Mesenchymal stem cell (in vitro differentiated cells and primary cell): ENCODE measurements around the gene NDOR1.

Experiments
- DNase-seq: peaks from one replicate; pipeline ENCODE4 v3.0.0-alpha.2; 2013
- H2AFZ ChIP-seq: one replicate; pipeline ENCODE4 v1.6.1; 2013; ENCODE audit warnings: low read depth, mild to moderate bottlenecking, control low read depth, inconsistent platforms, low read length, moderate library complexity
- H2AK5ac ChIP-seq: 2 replicates; pipeline ENCODE4 v1.6.1; 2013; ENCODE audit warnings: low read length, moderate library complexity, mild to moderate bottlenecking, inconsistent platforms; ENCODE audit not compliant: severe bottlenecking
- H2BK120ac ChIP-seq: one replicate; pipeline ENCODE4 v1.6.1; 2013; ENCODE audit warnings: low read depth, mild to moderate bottlenecking, inconsistent platforms, low read length, moderate library complexity
- H2BK12ac ChIP-seq, 2 experiments: one replicate each; pipeline ENCODE4 v1.6.1; 2013; ENCODE audit warnings: inconsistent platforms in 2 of 2, low read length in 2 of 2, mild to moderate bottlenecking in 2 of 2, moderate library complexity in 2 of 2, control low read depth in 1 of 2
- H2BK15ac ChIP-seq: one replicate; pipeline ENCODE4 v1.6.1; 2013; ENCODE audit warnings: mild to moderate bottlenecking, low read depth, inconsistent platforms; ENCODE audit not compliant: poor library complexity, severe bottlenecking
- H2BK5ac ChIP-seq: 2 replicates; pipeline ENCODE4 v1.6.1; 2013; ENCODE audit warnings: low read depth, mild to moderate bottlenecking, low read length, control low read depth, inconsistent platforms; ENCODE audit not compliant: poor library complexity, severe bottlenecking
- H3K14ac ChIP-seq, 2 experiments: one replicate each; pipeline ENCODE4 v1.6.1; 2013; ENCODE audit warnings: inconsistent platforms in 2 of 2, low read length in 2 of 2, control low read depth in 1 of 2, mild to moderate bottlenecking in 1 of 2, moderate library complexity in 1 of 2
- H3K18ac ChIP-seq, 2 experiments: one replicate each; pipeline ENCODE4 v1.6.1; 2013; ENCODE audit warnings: inconsistent platforms in 2 of 2, low read length in 2 of 2, control low read depth in 1 of 2, low read depth in 1 of 2, mild to moderate bottlenecking in 1 of 2
- H3K23ac ChIP-seq, 2 experiments: one replicate each; pipeline ENCODE4 v1.6.1; 2013; ENCODE audit warnings: inconsistent platforms in 2 of 2, low read length in 2 of 2, mild to moderate bottlenecking in 2 of 2, moderate library complexity in 2 of 2, control low read depth in 1 of 2
- H3K27ac ChIP-seq: 2 replicates; pipeline ENCODE4 v1.5.1; 2013; ENCODE audit warnings: mild to moderate bottlenecking, moderate library complexity, low read length, control low read depth, inconsistent platforms; ENCODE audit not compliant: poor library complexity, severe bottlenecking
- H3K27me3 ChIP-seq, 2 experiments: 2 replicates each; pipeline versions ENCODE4 v1.6.1 to v1.7.0; 2013; ENCODE audit warnings: low read length in 2 of 2, mild to moderate bottlenecking in 2 of 2, moderate library complexity in 2 of 2, control low read depth in 1 of 2, inconsistent platforms in 1 of 2; ENCODE audit not compliant: control insufficient read depth in 1 of 2, insufficient read depth in 1 of 2
- H3K36me3 ChIP-seq, 2 experiments: 2 replicates each; pipeline versions ENCODE4 v1.6.1 to v1.7.0; 2013; ENCODE audit warnings: low read length in 2 of 2, control low read depth in 1 of 2, inconsistent platforms in 1 of 2, low read depth in 1 of 2, mild to moderate bottlenecking in 1 of 2; ENCODE audit not compliant: insufficient read depth in 2 of 2, control insufficient read depth in 1 of 2
- H3K4ac ChIP-seq, 2 experiments: one replicate each; pipeline ENCODE4 v1.6.1; 2013; ENCODE audit warnings: inconsistent platforms in 2 of 2, low read length in 2 of 2, mild to moderate bottlenecking in 2 of 2, moderate library complexity in 2 of 2, control low read depth in 1 of 2, low read depth in 1 of 2
- H3K4me1 ChIP-seq: 2 replicates; pipeline ENCODE4 v1.6.1; 2013; ENCODE audit warnings: low read depth, low read length, control low read depth; ENCODE audit not compliant: control insufficient read depth, insufficient read depth
- H3K4me2 ChIP-seq: 2 replicates; pipeline ENCODE4 v1.6.1; 2013; ENCODE audit warnings: low read length, mild to moderate bottlenecking, inconsistent platforms; ENCODE audit not compliant: poor library complexity, severe bottlenecking
- H3K4me3 ChIP-seq, 2 experiments: 2 replicates each; pipeline versions ENCODE4 v1.5.1 to v1.7.0; 2013; ENCODE audit warnings: low read length in 2 of 2, mild to moderate bottlenecking in 2 of 2, control low read depth in 1 of 2, low read depth in 1 of 2; ENCODE audit not compliant: insufficient read depth in 1 of 2
- H3K79me1 ChIP-seq: replicated peaks from 2 replicates; pipeline ENCODE4 v1.6.1; 2013; ENCODE audit warnings: mild to moderate bottlenecking, control low read depth, low read length, inconsistent platforms; ENCODE audit not compliant: poor library complexity, severe bottlenecking
- H3K9ac ChIP-seq: 2 replicates; pipeline ENCODE4 v1.7.0; 2013; ENCODE audit warnings: mild to moderate bottlenecking, low read length, moderate library complexity
- H3K9me3 ChIP-seq: 2 replicates; pipeline ENCODE4 v1.7.0; 2013; ENCODE audit warnings: mild to moderate bottlenecking, low read length; ENCODE audit not compliant: control insufficient read depth
- H4K8ac ChIP-seq: one replicate; pipeline ENCODE4 v1.6.1; 2013; ENCODE audit warnings: inconsistent platforms, mild to moderate bottlenecking, low read length, moderate library complexity
- H4K91ac ChIP-seq: one replicate; pipeline ENCODE4 v1.6.1; 2013; ENCODE audit warnings: mild to moderate bottlenecking, low read length, inconsistent platforms
- WGBS: methylation state at CpG from one replicate; pipeline ENCODE4 v1.1.7; 2013; ENCODE audit warnings: mixed read lengths; 5-methylcytosine and 5-hydroxymethylcytosine counted together

The NDOR1 gene

DNA sequence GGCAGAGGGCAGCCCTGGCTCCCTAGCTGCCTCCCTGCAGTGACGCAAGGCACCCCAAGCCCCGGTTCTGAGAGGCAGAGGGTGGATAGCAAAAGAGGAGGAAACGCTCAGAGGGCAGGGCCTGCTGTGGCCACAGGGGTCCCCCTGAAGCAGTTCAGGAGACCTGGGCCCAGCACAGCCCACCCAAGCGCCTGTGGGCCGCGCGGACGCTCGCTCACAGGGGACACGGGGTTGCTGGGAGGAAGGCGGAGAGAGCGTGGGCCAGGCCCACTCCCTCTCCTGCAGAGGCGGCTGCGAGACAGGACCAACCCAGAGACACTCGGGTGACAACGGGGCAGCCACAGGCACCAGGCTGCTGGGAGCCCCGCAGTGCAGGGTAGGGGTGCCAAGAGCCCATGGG, 25.7 kb upstream of the NDOR1 start:
- no peak overlapping the region for H2BK5ac ChIP-seq
- H2BK15ac ChIP-seq, result no peak overlapping the region
- peaks cover 7% of the 10 kb centered on the region for H3K4me1 ChIP-seq
- no peak overlapping the region for H3K27ac ChIP-seq
- no peak overlapping the region for H4K91ac ChIP-seq
- H2BK12ac ChIP-seq, result no peak overlapping the region
- H3K23ac ChIP-seq, result no peak overlapping the region
- H4K8ac ChIP-seq, result no peak overlapping the region
- H3K9me3 ChIP-seq, result no peaks in the 10 kb centered on the region
- peaks cover 17% of the 10 kb centered on the region for H3K79me1 ChIP-seq
- no peak for DNase-seq
- H3K18ac ChIP-seq, result no peak overlapping the region
- no peak overlapping the region for H3K9ac ChIP-seq
- H3K14ac ChIP-seq, result no peak overlapping the region
- no peak overlapping the region for H3K4me3 ChIP-seq
- no peak overlapping the region for H2AFZ ChIP-seq
- no peak overlapping the region for H2AK5ac ChIP-seq
- no peak overlapping the region for H3K4ac ChIP-seq
- 97% methylated on average over 17 of the region's 17 CpGs for WGBS
- H2BK120ac ChIP-seq, result no peak overlapping the region
- no peak overlapping the region for H3K4me2 ChIP-seq
- H3K27me3 ChIP-seq, result peaks cover 0 to 4% of the 10 kb centered on the region in 2 experiments
- H3K36me3 ChIP-seq, result peaks cover 61 to 80% of the 10 kb centered on the region in 2 experiments

DNA sequence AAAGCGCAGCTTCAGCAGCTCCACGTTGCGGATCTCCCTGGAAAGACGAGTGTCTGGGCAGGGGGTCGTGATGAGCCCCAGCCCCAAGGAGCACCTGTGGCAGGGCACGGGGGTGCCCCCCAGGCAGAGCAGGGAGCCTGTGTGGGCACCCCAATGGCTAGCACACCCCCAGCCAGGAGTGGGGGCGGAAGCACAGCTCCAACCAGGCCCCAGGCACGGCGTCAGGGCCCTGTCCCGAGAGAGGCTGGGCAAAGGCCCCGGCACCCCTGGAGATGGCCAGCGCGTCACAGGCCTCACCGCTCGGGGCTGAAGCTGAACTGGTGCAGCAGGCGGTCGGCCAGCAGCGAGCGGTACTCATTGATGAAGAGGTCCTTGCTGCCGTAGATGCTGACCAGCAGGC, 25.0 kb upstream of the NDOR1 start:
- Histone ChIP-seq H3K9ac (no peak overlapping the region), H3K9me3 (no peaks in the 10 kb centered on the region), H3K23ac (no peak overlapping the region), H3K18ac (no peak overlapping the region), H3K27me3 (no peaks in the 10 kb centered on the region), H2AFZ (no peak overlapping the region), H4K8ac (no peak overlapping the region), H2BK120ac (no peak overlapping the region), H3K14ac (no peak overlapping the region), H2AK5ac (no peak overlapping the region), H4K91ac (no peak overlapping the region), H3K4me1 (peaks cover 7% of the 10 kb centered on the region), H3K27ac (no peak overlapping the region), H3K4me3 (no peak overlapping the region), H2BK15ac (no peak overlapping the region), H2BK12ac (no peak overlapping the region), H3K4me2 (no peak overlapping the region), H3K36me3 (peaks cover 65 to 88% of the 10 kb centered on the region in 2 experiments), H3K4ac (no peak overlapping the region), H2BK5ac (no peak overlapping the region), H3K79me1 (peaks cover 24% of the 10 kb centered on the region)
- no peak for DNase-seq
- 98% methylated on average over 20 of the region's 20 CpGs for WGBS

DNA sequence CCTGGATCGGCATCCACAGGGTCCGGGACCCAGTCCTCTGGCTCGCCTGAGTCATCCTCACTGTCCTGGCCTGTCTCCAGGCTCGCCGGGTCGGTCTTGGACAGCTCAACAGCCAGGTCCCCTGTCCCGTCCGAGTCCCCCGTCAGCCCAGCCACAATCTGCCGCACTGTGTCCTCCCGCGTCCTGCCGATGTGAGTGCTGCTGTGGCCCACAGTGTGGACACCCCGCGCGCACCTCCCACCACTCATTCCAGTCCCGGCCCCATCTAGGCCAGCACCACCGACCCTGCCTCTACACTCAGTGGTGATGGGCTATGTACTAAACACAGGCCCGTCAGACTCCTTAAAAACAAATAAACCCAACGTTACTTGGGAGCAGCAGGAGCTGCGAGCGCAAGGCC, 23.8 kb upstream of the NDOR1 start:
- Histone ChIP-seq H2AK5ac (no peak overlapping the region), H3K23ac (no peak overlapping the region), H3K4me3 (no peak overlapping the region), H3K18ac (no peak overlapping the region), H2AFZ (no peak overlapping the region), H3K79me1 (peaks cover 36% of the 10 kb centered on the region), H4K8ac (no peak overlapping the region), H4K91ac (no peak overlapping the region), H3K27ac (no peak overlapping the region), H3K4me1 (peaks cover 15% of the 10 kb centered on the region), H3K4me2 (no peak overlapping the region), H3K4ac (no peak overlapping the region), H2BK15ac (no peak overlapping the region), H3K9me3 (no peaks in the 10 kb centered on the region), H2BK120ac (no peak overlapping the region), H3K9ac (no peak overlapping the region), H2BK12ac (no peak overlapping the region), H3K27me3 (no peaks in the 10 kb centered on the region), H2BK5ac (no peak overlapping the region), H3K36me3 (peaks cover 76 to 96% of the 10 kb centered on the region in 2 experiments), H3K14ac (no peak overlapping the region)
- no peak for DNase-seq
- 97% methylated on average over 22 of the region's 22 CpGs for WGBS

DNA sequence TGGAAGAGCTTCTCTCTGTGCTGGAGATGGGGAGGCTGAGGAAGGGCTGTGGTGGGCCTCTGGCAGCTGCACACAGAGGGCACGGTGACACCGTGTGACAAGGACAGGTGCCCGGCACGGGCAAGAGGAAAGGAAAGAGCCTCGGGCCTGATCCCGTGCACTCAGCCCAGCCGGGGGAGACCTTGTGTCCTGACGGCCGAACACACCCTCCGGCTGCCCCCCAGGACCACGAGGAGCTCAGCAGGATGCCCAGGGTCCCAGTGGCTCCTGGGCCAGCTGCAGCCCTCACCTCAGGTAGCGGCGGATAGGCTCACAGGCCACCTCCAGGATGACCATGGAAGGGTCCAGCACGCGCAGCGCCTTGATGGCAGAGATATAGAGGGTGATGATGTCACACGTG, 22.7 kb upstream of the NDOR1 start:
- DNase-seq, result no peak
- Histone ChIP-seq H3K18ac (no peak overlapping the region), H3K9ac (no peak overlapping the region), H3K4me3 (no peak overlapping the region), H3K23ac (no peak overlapping the region), H3K36me3 (peaks cover 76 to 91% of the 10 kb centered on the region in 2 experiments), H2BK120ac (no peak overlapping the region), H4K91ac (no peak overlapping the region), H3K14ac (no peak overlapping the region), H3K4me2 (no peak overlapping the region), H2BK12ac (no peak overlapping the region), H3K4ac (no peak overlapping the region), H2AFZ (no peak overlapping the region), H3K27ac (no peak overlapping the region), H3K27me3 (no peaks in the 10 kb centered on the region), H2BK5ac (no peak overlapping the region), H4K8ac (no peak overlapping the region), H3K79me1 (peaks cover 45% of the 10 kb centered on the region), H3K4me1 (peaks cover 26% of the 10 kb centered on the region), H3K9me3 (no peaks in the 10 kb centered on the region), H2AK5ac (no peak overlapping the region), H2BK15ac (no peak overlapping the region)
- WGBS, result 95% methylated on average over 17 of the region's 17 CpGs
